Subcutaneous adipose tissue (tissue), 4 donors: ENCODE data around the gene BCL7B. TPM values are rescaled to one million over a fixed set of nuclear protein-coding genes. Genes with fewer than 3 reads are reported as not detected.

Source experiments
- total RNA-seq, 4 donors: library from RNA; depleted of rRNA; stranded (reverse); fragments of >200 nt; gene quantifications; one replicate each; pipeline ENCODE4 v1.1.0, GENCODE V29; 2016
- TF ChIP-seq, protein P1 (sequence below): fragments of 450-650 bp; IDR thresholded peaks from one replicate; pipeline ENCODE4 v1.5.1; 2016; ENCODE audit warnings: low read depth, mild to moderate bottlenecking, control low read depth, antibody characterized with exemption, moderate library complexity

The BCL7B gene
- total RNA-seq, 4 donors from 2014 or later: 61.0 to 91.4 (median 69.0) TPM

DNA sequence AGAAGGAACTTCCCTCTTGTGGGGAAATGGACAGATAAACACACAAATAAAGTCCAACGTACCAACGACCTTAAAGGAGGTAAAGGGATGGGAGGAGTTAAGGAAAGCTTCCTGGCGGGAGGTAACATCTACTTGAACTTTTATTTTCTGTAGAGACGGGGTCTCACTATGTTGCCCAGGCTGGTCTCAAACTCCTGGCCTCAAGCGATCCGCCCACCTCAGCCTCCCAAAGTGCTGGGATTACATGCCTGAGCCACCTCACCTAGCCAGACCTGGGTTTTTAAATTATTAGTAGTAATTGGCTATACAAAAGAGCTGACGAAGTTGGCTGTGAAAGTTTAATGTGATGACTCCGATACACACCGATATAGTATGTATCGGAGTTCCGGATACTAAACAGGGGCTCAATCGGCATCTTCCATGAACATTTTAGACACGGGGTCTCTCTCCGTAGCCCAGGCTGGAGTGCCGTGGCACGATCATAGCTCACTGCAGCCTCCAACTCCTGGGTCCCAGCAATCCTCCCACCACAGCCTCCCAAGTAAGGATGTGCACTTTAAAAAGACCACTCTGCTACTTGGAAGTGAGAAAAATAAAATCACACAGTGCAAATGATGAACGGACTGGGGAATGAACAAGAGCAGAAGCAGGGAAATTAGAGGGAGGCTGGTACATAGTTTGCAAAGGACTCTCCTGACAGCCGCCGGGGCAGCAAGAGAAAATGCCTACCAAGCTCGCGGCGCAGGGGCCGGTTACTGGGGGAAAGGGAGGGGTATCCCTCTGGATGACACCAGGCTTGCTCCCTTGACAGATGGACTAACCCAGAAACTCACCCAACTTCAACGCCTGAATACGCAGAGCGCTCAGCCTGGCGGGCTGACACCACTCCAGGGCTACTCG is 1.0 kb downstream of the BCL7B start:
- TF ChIP-seq, protein P1, sequence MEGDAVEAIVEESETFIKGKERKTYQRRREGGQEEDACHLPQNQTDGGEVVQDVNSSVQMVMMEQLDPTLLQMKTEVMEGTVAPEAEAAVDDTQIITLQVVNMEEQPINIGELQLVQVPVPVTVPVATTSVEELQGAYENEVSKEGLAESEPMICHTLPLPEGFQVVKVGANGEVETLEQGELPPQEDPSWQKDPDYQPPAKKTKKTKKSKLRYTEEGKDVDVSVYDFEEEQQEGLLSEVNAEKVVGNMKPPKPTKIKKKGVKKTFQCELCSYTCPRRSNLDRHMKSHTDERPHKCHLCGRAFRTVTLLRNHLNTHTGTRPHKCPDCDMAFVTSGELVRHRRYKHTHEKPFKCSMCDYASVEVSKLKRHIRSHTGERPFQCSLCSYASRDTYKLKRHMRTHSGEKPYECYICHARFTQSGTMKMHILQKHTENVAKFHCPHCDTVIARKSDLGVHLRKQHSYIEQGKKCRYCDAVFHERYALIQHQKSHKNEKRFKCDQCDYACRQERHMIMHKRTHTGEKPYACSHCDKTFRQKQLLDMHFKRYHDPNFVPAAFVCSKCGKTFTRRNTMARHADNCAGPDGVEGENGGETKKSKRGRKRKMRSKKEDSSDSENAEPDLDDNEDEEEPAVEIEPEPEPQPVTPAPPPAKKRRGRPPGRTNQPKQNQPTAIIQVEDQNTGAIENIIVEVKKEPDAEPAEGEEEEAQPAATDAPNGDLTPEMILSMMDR: no peak

DNA sequence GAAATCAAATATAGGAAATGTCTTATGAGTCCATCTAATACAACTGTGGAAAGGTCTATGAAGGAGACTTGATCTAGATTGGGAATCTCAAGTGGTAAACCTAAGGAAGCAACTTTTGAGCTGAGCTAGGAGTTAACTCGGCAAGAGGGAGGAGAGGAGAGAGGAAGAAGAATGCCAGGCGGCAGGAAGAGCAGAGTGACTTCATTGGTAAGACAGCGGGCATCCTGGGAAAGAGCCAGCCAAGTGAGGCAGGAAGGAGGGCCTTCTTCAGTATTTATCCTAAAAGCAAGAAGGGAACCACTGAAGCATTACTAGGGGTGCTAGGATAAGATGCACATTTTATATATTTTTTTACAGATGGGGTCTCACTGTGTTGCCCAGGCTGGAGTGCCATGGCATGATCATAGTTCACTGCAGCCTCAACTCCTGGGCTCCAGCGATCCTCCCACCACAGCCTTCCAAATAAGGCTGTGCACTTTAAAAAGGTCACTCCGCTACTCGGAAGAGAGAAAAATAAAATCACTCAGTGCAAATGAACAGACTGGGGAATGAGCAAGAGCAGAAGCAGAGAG is 2.0 kb downstream of the BCL7B start:
- TF ChIP-seq, protein P1: no peak

DNA sequence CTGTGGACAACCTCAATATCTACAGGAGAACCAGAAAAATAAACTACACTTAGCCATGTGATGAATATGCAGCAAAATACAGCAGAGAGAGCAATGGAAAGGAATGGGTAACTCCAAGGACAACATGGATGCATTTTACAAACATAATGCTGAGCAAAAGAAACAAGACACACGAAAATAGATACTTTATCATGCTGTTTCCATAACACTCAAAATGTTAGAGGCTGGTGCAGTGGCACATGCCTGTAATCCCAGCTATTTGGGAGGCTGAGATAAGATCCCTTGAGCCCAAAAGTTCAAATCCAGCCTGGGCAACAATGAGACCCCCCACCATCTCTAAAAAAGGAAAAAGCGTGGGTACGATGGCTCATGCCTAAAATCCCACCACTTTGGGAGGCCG is 8.3 kb downstream of the BCL7B start:
- TF ChIP-seq, protein P1: no peak

DNA sequence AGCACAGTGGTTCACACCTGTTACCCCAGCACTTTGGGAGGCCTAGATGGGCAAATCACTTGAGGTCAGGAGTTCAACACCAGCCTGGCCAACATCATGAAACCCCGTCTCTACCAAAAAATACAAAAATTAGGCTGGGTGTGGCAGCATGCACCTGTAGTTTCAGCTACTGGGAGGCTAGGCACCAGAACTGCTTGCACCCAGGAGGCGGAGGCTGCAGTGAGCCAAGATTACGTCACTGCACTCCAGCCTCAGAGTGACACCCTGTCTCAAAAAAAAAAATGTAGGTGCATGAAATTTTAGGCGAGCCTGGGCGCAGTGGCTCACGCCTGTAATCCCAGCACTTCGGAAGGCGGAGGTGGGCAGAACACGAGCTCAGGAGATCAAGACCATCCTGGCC is 9.6 kb downstream of the BCL7B start:
- TF ChIP-seq, protein P1: no peak

DNA sequence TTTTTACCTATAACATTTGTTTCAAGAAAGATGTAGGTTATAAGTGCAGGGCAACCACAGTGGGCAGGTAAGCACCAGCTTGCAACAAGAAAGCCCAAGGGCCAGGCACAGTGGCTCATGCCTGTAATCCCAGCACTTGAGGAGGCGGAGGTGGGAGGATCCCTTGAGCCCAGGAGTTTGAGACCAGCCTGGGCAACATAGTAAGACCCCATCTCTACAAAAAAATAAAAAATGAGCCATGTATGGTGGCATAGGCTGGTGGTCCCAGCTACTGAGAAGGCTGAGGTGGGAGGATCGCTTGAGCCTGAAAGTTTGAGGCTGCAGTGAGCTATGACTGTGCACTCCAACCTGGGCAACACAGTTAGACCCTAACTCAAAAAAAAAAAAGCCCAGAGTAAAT is 12.8 kb downstream of the BCL7B start:
- TF ChIP-seq, protein P1: no peak

DNA sequence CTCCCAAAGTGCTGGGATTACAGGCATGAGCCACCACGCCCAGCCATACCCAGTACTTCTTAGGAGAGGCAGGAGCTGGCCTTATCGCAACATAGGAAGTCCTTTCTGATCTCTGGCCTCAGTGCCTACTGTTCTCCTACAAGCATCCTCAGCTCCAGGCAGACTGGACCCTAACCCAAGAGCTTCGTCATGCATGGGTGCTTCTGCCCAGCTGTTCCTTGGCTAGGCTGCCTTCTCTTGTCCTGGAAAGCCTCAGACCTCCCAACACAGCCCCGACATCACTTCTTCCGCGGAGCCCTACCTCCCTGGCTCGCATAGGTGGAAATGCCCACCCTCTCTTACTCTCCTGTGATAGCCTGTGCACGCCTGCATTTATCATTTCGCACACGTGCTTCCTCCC is 15.8 kb downstream of the BCL7B start:
- TF ChIP-seq, protein P1: no peak

DNA sequence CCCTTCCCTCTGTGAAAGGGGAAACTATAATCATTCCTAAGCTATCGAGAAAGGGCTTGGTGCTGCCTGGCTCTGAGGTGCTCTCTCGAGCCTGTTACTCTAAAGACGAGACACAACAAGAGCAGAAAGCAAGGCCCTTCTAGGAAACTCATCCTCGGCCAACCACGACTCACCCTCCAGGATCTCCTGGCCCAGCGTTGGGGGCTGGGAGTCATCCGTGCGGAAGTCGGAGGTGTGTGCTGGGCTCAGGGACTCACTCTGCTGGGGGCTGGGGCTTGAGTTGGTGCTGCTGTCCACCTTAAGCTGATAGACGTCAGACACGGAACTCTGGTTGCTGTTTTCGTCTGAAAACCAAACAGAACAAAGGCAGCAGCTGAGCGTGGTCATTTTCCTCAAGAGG is 17.8 kb downstream of the BCL7B start:
- TF ChIP-seq, protein P1: no peak
